NCI-H345 treated with DMSO at 0.1 percent for 48 hours (cell line): ENCODE results near the gene GAPDH.
A peak's percentile ranks its signal among the peaks of the same experiment; 100 is the strongest.

Experiments
- DNase-seq: peaks from one replicate; lab custom pipeline; 2025; ENCODE audit not compliant: unreplicated experiment; lab: John Stamatoyannopoulos, UW

Gene GAPDH

GRCh38 chr12:6528539-6529235 is 5.6 kb upstream of the GAPDH start:
- DNase-seq, result no peak

GRCh38 chr12:6529291-6529737 is 5.0 kb upstream of the GAPDH start:
- DNase-seq, result no peak

GRCh38 chr12:6530576-6531260 is 3.6 kb upstream of the GAPDH start:
- DNase-seq, result no peak

- peak; percentile 28 for DNase-seq
These were observed 2.0 kb upstream of the GAPDH start for GRCh38 chr12:6532051-6532926.

GRCh38 chr12:6532927-6533652 is 1.2 kb upstream of the GAPDH start:
- peak; percentile 64 for DNase-seq

GRCh38 chr12:6533653-6533922 is 729 bp upstream of the GAPDH start:
- DNase-seq, result no peak

GRCh38 chr12:6534695-6534944 is 303 bp downstream of the GAPDH start:
- no peak for DNase-seq

- peak; percentile 23 for DNase-seq
These were observed 804 bp downstream of the GAPDH start for GRCh38 chr12:6534945-6535696.

- no peak for DNase-seq
These were observed 1.3 kb downstream of the GAPDH start for GRCh38 chr12:6535697-6535946.

GRCh38 chr12:6535960-6536847 is 1.9 kb downstream of the GAPDH start:
- no peak for DNase-seq

- DNase-seq, result no peak
These were observed 2.7 kb downstream of the GAPDH start for GRCh38 chr12:6536894-6537579.

- peak; percentile 16 for DNase-seq
These were observed 3.5 kb downstream of the GAPDH start for GRCh38 chr12:6537580-6538419.

GRCh38 chr12:6538420-6539313 is 4.3 kb downstream of the GAPDH start:
- DNase-seq, result no peak

- no peak for DNase-seq
These were observed 5.0 kb downstream of the GAPDH start for GRCh38 chr12:6539314-6539682.

- DNase-seq, result no peak
These were observed 5.4 kb downstream of the GAPDH start for GRCh38 chr12:6539707-6540134.

- DNase-seq, result peak; percentile 64
These were observed 6.0 kb downstream of the GAPDH start for GRCh38 chr12:6540181-6540877.
